ENCODE results near the gene OPA1. TPM values are rescaled to one million over a fixed set of nuclear protein-coding genes. Genes with fewer than 3 reads are reported as not detected.

Gene OPA1
- total RNA-seq, 1 experiment from 2014 or later: 84.4 TPM

- no peak for TF ChIP-seq CTCF (conservative IDR thresholded peaks at IDR 0.05; ENCODE audit: low read depth, low read length)
- Histone ChIP-seq H3K36me3 (ENCODE audit: insufficient read depth, low read length, poor library complexity, severe bottlenecking) (no peaks in the 10 kb centered on the region), H3K4me3 (ENCODE audit: low read depth, low read length, poor library complexity, severe bottlenecking) (no peak overlapping the region), H3K27ac (ENCODE audit: low read depth, low read length, poor library complexity, severe bottlenecking) (no peak overlapping the region), H3K4me1 (ENCODE audit: insufficient read depth, low read length, poor library complexity, severe bottlenecking) (no peaks in the 10 kb centered on the region), H3K27me3 (replicated peaks; ENCODE audit: insufficient read depth, low read depth, low read length, poor library complexity) (no peaks in the 10 kb centered on the region), H3K9me3 (ENCODE audit: low read depth, low read length, poor library complexity, severe bottlenecking) (no peaks in the 10 kb centered on the region)
- ChIA-PET CTCF (no interaction called here), POLR2A (ENCODE audit: low non-redundant PET) (no interaction called here)
- intact Hi-C loops (cut with micrococcal nuclease; ENCODE audit: unreplicated experiment): no loop called here
- DNase-seq (ENCODE audit: low spot score): no peak
- BruUV-seq (replicated peaks): no TSS peak
Observed at GRCh38 chr3:193732827-193733226, 139.8 kb downstream of the OPA1 start.

- ChIA-PET POLR2A (ENCODE audit: low non-redundant PET) (no interaction called here), CTCF (no interaction called here)
- Histone ChIP-seq H3K27ac (ENCODE audit: low read depth, low read length, poor library complexity, severe bottlenecking) (no peak overlapping the region), H3K27me3 (replicated peaks; ENCODE audit: insufficient read depth, low read depth, low read length, poor library complexity) (no peaks in the 10 kb centered on the region), H3K9me3 (ENCODE audit: low read depth, low read length, poor library complexity, severe bottlenecking) (no peaks in the 10 kb centered on the region), H3K4me3 (ENCODE audit: low read depth, low read length, poor library complexity, severe bottlenecking) (no peak overlapping the region), H3K36me3 (ENCODE audit: insufficient read depth, low read length, poor library complexity, severe bottlenecking) (no peaks in the 10 kb centered on the region), H3K4me1 (ENCODE audit: insufficient read depth, low read length, poor library complexity, severe bottlenecking) (no peaks in the 10 kb centered on the region)
- TF ChIP-seq EZH2 (IDR thresholded peaks at IDR 0.05; ENCODE audit: borderline replicate concordance, low read depth, low read length, poor library complexity, severe bottlenecking) (no peak), CTCF (conservative IDR thresholded peaks at IDR 0.05; ENCODE audit: low read depth, low read length) (no peak)
- no peak for DNase-seq (ENCODE audit: low spot score)
- no TSS peak for BruUV-seq (replicated peaks)
- intact Hi-C loops (cut with micrococcal nuclease; ENCODE audit: unreplicated experiment): no loop called here
Observed at GRCh38 chr3:193734737-193735366, 141.8 kb downstream of the OPA1 start.

- no peak for DNase-seq (ENCODE audit: low spot score)
- Histone ChIP-seq H3K4me3 (ENCODE audit: low read depth, low read length, poor library complexity, severe bottlenecking) (no peak overlapping the region), H3K4me1 (ENCODE audit: insufficient read depth, low read length, poor library complexity, severe bottlenecking) (no peaks in the 10 kb centered on the region), H3K9me3 (ENCODE audit: low read depth, low read length, poor library complexity, severe bottlenecking) (no peaks in the 10 kb centered on the region), H3K36me3 (ENCODE audit: insufficient read depth, low read length, poor library complexity, severe bottlenecking) (no peaks in the 10 kb centered on the region), H3K27me3 (replicated peaks; ENCODE audit: insufficient read depth, low read depth, low read length, poor library complexity) (no peaks in the 10 kb centered on the region), H3K27ac (ENCODE audit: low read depth, low read length, poor library complexity, severe bottlenecking) (no peak overlapping the region)
- no peak for TF ChIP-seq EZH2 (IDR thresholded peaks at IDR 0.05; ENCODE audit: borderline replicate concordance, low read depth, low read length, poor library complexity, severe bottlenecking)
- TF ChIP-seq CTCF (conservative IDR thresholded peaks at IDR 0.05; ENCODE audit: low read depth, low read length): no peak
- POLR2A ChIA-PET (ENCODE audit: low non-redundant PET): no interaction called here
- BruUV-seq (replicated peaks): no TSS peak
- CTCF ChIA-PET: no interaction called here
- intact Hi-C loops (cut with micrococcal nuclease; ENCODE audit: unreplicated experiment): no loop called here
Observed at GRCh38 chr3:193735850-193736249, 142.8 kb downstream of the OPA1 start.

Measured in A673 (cell line).